Mucosa of stomach (tissue), 1 donor: ENCODE results near the gene KLHL2.

Source experiments
- H3K27me3 ChIP-seq: one replicate; pipeline ENCODE4 v1.7.0; 2013; ENCODE audit warnings: mild to moderate bottlenecking, low read length; ENCODE audit not compliant: control insufficient read depth, insufficient read depth
- H3K36me3 ChIP-seq: one replicate; pipeline ENCODE4 v1.7.0; 2013; ENCODE audit warnings: low read length; ENCODE audit not compliant: control insufficient read depth, insufficient read depth
- H3K4me1 ChIP-seq: one replicate; pipeline ENCODE4 v1.7.0; 2013; ENCODE audit warnings: mild to moderate bottlenecking, low read length; ENCODE audit not compliant: control insufficient read depth, insufficient read depth
- H3K4me3 ChIP-seq: one replicate; pipeline ENCODE4 v1.7.0; 2013; ENCODE audit warnings: low read length
- H3K9ac ChIP-seq: one replicate; pipeline ENCODE4 v1.7.0; 2013; ENCODE audit warnings: mild to moderate bottlenecking, low read length, moderate library complexity
- H3K9me3 ChIP-seq: one replicate; pipeline ENCODE4 v1.7.0; 2013; ENCODE audit warnings: mild to moderate bottlenecking, low read length, moderate library complexity; ENCODE audit not compliant: control insufficient read depth
- donor health status: Pancreatic carcinoma.

KLHL2 gene

GRCh38 chr4:165309456-165309855 is 102.1 kb downstream of the KLHL2 start:
- Histone ChIP-seq H3K27me3 (no peaks in the 10 kb centered on the region), H3K9ac (no peak overlapping the region), H3K4me3 (no peak overlapping the region), H3K36me3 (no peaks in the 10 kb centered on the region), H3K9me3 (no peaks in the 10 kb centered on the region), H3K4me1 (no peaks in the 10 kb centered on the region)

- Histone ChIP-seq H3K4me3 (no peak overlapping the region), H3K4me1 (no peaks in the 10 kb centered on the region), H3K9me3 (no peaks in the 10 kb centered on the region), H3K9ac (no peak overlapping the region), H3K27me3 (no peaks in the 10 kb centered on the region), H3K36me3 (no peaks in the 10 kb centered on the region)
Observed at GRCh38 chr4:165312506-165312905, 105.1 kb downstream of the KLHL2 start.

GRCh38 chr4:165319030-165319429 is 111.7 kb downstream of the KLHL2 start:
- H3K36me3 ChIP-seq: no peaks in the 10 kb centered on the region
- no peaks in the 10 kb centered on the region for H3K9me3 ChIP-seq
- no peak overlapping the region for H3K9ac ChIP-seq
- H3K4me3 ChIP-seq: no peak overlapping the region
- no peaks in the 10 kb centered on the region for H3K27me3 ChIP-seq
- H3K4me1 ChIP-seq: no peaks in the 10 kb centered on the region

GRCh38 chr4:165319509-165319908 is 112.1 kb downstream of the KLHL2 start:
- no peak overlapping the region for H3K4me3 ChIP-seq
- no peaks in the 10 kb centered on the region for H3K27me3 ChIP-seq
- no peaks in the 10 kb centered on the region for H3K4me1 ChIP-seq
- no peak overlapping the region for H3K9ac ChIP-seq
- H3K36me3 ChIP-seq: no peaks in the 10 kb centered on the region
- H3K9me3 ChIP-seq: no peaks in the 10 kb centered on the region

- Histone ChIP-seq H3K9ac (no peak overlapping the region), H3K36me3 (no peaks in the 10 kb centered on the region), H3K27me3 (no peaks in the 10 kb centered on the region), H3K4me3 (no peak overlapping the region), H3K4me1 (peaks cover 13% of the 10 kb centered on the region), H3K9me3 (no peaks in the 10 kb centered on the region)
Observed at GRCh38 chr4:165324236-165324917, 117.0 kb downstream of the KLHL2 start.

GRCh38 chr4:165324918-165325304 is 117.5 kb downstream of the KLHL2 start:
- H3K4me3 ChIP-seq: no peak overlapping the region
- H3K36me3 ChIP-seq: no peaks in the 10 kb centered on the region
- no peaks in the 10 kb centered on the region for H3K27me3 ChIP-seq

GRCh38 chr4:165325732-165326512 is 118.6 kb downstream of the KLHL2 start:
- Histone ChIP-seq H3K4me1 (peaks cover 16% of the 10 kb centered on the region), H3K9ac (no peak overlapping the region), H3K9me3 (no peaks in the 10 kb centered on the region), H3K27me3 (no peaks in the 10 kb centered on the region), H3K4me3 (no peak overlapping the region), H3K36me3 (no peaks in the 10 kb centered on the region)

More at GRCh38 chr4:165324918-165325304, 117.5 kb downstream of the KLHL2 start:
- Histone ChIP-seq H3K9ac (no peak overlapping the region), H3K9me3 (no peaks in the 10 kb centered on the region), H3K4me1 (peaks cover 16% of the 10 kb centered on the region)

GRCh38 chr4:165326831-165327210 is 119.5 kb downstream of the KLHL2 start:
- Histone ChIP-seq H3K4me3 (peak overlapping the region; percentile 42), H3K27me3 (no peaks in the 10 kb centered on the region), H3K36me3 (no peaks in the 10 kb centered on the region), H3K9me3 (no peaks in the 10 kb centered on the region), H3K4me1 (peaks cover 16% of the 10 kb centered on the region), H3K9ac (peak overlapping the region; percentile 75)

- Histone ChIP-seq H3K4me1 (peaks cover 16% of the 10 kb centered on the region), H3K36me3 (no peaks in the 10 kb centered on the region), H3K4me3 (peak within 1 kb of the TSS; percentile 90), H3K27me3 (no peaks in the 10 kb centered on the region), H3K9me3 (no peaks in the 10 kb centered on the region), H3K9ac (peak within 1 kb of the TSS; percentile 90)
Observed at GRCh38 chr4:165327211-165328100, 120.1 kb downstream of the KLHL2 start, which contains the start of gene MSMO1. TSS of gene MSMO1 (plus strand) at chr4:165327669. CDS start at chr4:165333371, 5,702 bp downstream.

GRCh38 chr4:165328101-165328425 is 120.7 kb downstream of the KLHL2 start:
- no peaks in the 10 kb centered on the region for H3K36me3 ChIP-seq
- no peaks in the 10 kb centered on the region for H3K9me3 ChIP-seq
- H3K27me3 ChIP-seq: no peaks in the 10 kb centered on the region
- H3K9ac ChIP-seq: peak overlapping the region; percentile 90
- peak overlapping the region; percentile 90 for H3K4me3 ChIP-seq
- H3K4me1 ChIP-seq: peaks cover 16% of the 10 kb centered on the region

GRCh38 chr4:165328708-165329107 is 121.3 kb downstream of the KLHL2 start:
- no peaks in the 10 kb centered on the region for H3K36me3 ChIP-seq
- peak overlapping the region; percentile 90 for H3K9ac ChIP-seq
- H3K27me3 ChIP-seq: no peaks in the 10 kb centered on the region
- peaks cover 16% of the 10 kb centered on the region for H3K4me1 ChIP-seq
- peak overlapping the region; percentile 90 for H3K4me3 ChIP-seq
- no peaks in the 10 kb centered on the region for H3K9me3 ChIP-seq

GRCh38 chr4:165330071-165330470 is 122.7 kb downstream of the KLHL2 start:
- Histone ChIP-seq H3K4me3 (no peak overlapping the region), H3K9me3 (no peaks in the 10 kb centered on the region), H3K36me3 (no peaks in the 10 kb centered on the region), H3K27me3 (no peaks in the 10 kb centered on the region), H3K4me1 (peaks cover 16% of the 10 kb centered on the region), H3K9ac (no peak overlapping the region)
